Stimulated activated CD8-positive, alpha-beta memory T cell treated with anti-CD3 and anti-CD28 coated beads, Interleukin-4, amount 100 ng/mL, for 24 hours (primary cell): ENCODE results near the gene ARL6IP6.
"Not testable (repeated sequence)": the region's sequence is repeated elsewhere in the genome, so short reads cannot be mapped to it uniquely, and the experiment has no call there.

Source experiments
- DNase-seq: peaks from one replicate; pipeline ENCODE4 v3.0.0-alpha.2; 2020; ENCODE audit warnings: low read depth

The ARL6IP6 gene

DNA sequence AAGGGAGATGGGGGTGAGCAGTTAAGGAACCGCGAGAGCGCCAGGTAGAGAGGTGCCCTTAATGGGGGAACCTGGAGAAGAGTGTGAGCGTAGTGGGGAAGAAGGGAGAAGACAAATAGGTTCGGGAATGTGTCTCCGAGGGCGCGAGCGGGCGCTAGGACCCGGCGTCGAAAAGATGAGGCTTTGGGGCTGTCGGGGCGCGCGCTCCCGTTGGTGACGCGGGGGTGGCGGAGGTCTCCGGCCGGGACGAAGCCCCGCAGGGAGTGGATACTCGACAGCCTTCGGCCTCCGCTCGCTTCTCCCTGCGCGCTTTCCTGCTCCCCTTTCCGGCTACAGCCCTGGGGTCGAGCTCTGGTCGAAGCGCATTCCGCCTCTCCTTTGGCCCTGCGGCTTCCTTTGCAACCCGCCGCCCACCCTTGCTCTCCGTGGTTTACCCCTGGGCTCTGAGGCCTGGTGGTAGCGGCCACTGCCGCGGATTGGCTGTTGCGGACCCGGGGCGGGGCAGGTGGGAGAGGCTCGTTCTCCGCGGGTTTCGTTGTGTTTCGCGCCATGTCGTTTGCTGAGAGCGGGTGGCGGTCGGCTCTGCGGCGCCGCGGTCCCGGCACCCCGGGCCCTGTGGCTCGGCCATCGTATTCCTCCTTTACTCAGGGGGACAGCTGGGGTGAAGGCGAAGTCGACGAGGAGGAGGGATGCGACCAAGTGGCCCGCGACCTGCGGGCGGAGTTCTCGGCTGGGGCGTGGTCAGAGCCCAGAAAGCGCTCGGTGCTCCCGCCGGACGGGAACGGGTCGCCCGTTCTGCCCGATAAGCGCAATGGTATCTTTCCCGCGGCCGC lies at the start of gene ARL6IP6:
TSS of gene ARL6IP6 (plus strand) at position 545 of the 833 bp plus-strand sequence. CDS start at position 550, 5 bp downstream.
- peak; percentile 89 for DNase-seq

DNA sequence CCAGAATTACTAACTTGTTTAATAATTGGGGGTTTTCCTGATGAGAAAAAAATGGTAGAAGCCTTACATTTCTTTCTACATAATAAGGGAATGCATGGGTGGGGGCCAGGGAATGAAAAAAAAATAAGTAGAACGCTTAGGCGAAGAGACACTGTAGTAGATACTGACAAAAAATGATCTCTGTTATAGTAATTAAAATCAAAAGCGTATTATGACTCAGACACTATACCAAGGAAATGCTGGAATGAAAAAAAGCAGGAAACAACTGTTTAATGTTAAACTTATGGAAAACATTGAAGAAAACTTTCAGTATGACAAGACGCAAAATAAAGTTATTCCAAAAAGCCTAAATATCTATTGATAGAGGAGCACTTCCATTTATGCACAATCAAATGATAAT lies 44.1 kb upstream of the ARL6IP6 start:
- no peak for DNase-seq

DNA sequence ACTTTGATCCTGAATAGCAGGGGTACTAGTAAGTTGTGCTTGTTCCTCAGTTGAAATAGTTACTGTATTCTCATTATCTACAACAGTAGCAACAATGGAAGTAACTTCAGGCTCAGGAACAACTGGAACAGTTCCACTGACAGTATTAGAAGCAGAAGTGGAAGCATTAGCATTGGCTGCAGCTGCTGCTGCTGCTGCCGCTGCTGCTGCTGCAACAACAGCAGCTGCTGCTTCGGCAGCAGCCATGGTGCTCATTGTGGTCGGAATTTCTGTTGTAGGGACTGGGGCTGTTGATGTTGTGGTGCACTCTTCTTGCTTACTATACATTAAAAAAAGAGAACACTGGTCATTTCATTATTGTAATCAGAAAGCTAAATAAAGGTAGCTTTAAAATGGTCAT lies 42.0 kb upstream of the ARL6IP6 start:
- no peak for DNase-seq

DNA sequence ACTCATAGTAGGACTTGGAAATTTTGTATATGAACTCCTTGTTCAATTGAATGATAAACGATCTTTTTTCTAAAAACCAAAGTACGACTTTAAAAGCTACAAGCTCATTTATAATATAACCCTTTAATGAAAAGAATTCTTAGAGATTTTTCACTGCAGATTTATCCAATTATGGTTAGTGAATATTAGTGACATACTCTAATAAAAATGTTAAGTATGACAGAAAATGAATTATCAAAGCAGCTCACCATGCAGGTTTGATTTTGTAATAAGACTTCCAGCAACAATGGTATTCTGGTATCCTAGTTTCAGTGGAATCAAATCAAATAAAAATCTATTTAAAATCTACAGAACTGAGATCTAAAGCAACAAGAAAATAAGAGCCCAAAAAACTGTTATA lies 39.6 kb upstream of the ARL6IP6 start:
- no peak for DNase-seq

DNA sequence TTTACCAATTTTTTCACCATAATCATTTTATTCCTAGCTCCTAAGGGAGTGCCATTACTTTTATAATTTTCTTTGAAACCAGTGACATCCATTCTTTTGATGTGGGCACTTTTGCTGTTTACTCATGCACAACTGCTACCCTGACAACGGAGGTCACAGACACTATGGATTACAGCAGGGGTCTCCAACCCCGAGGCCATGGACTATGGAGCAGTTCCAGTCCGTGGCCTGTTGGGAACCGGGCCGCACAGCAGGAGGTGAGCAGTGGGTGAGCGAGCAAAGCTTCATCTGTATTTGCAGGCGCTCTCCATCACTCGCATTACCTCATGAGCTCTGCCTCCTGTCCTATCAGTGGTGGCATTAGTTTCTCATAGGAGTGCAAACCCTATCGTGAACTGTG lies 35.8 kb upstream of the ARL6IP6 start:
- no peak for DNase-seq

DNA sequence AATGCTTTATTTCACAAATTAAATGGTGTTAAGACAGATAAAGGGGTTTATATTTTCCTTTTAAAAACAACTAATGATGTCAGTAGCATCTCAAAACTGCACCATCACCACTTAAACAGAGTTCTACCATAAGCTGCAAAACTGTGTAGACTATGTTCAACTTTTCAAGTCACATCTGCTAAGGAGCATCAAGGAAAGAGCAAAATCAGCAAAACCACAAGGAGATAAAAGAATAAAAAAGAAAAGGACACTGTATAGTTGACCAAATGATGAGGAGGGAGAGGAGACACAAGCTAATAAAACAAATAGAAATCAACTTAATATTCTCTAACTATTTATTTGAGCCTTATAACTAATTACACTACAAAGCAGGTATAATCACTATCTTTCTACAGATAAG lies 35.0 kb upstream of the ARL6IP6 start:
- DNase-seq = no peak

DNA sequence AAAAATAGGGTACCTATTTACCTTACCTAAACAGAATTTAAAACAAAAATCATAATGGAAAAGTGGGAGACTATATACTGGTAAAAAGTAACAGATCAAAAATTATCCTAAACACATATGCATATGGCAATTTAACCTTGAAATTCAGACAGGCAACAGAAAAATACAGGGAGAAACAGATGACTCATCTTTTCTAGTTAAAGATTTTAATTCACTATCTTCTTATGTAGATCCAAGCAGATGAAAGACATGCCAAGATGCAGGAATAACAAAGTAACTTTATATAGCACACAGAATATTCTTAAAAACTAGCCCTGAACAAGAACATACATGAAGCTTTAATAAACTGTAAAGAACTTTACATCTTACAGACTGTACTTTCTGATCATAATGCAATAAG lies 32.1 kb upstream of the ARL6IP6 start:
- DNase-seq = no peak

DNA sequence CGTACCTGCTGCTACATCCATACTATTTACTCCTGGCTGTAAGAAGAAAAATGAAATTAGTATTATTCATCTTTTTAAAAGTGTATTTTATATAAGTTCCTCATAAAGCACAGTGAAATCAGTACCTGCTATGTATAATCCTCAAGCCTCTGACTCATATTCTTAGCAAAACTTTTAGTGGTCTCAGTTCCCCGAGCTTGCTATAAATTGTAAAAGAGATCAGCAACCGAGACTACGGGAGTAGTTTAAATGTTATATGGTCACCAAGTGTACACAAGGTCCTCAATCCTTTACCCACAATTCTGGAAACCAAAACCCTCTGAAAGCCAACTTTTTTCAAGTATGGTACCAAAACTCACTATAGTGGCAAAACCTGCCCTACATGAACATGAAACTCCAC lies 25.4 kb upstream of the ARL6IP6 start:
- DNase-seq = no peak

DNA sequence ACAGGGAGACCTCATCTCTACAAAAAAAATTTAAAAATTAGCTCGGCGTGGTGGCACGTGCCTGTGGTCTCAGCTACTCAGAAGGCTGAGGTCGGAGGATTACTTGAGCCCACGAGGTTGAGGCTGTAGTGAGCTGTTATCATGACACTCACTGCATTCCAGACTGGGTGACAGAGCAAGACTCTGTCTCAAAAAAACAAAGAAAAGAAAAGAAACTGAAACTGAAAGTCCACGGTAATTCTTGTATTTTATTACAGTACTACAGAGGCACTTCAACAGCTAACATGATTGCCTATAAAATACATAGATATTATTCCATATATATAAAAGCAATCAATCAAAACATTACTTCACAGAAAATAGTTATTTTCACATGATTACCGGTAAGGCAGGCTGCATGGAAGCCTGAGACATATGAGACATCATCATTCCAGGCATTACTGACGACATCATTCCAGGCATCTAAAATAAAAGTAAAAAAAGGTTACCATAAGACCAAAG lies 24.2 kb upstream of the ARL6IP6 start:
- DNase-seq = no peak

DNA sequence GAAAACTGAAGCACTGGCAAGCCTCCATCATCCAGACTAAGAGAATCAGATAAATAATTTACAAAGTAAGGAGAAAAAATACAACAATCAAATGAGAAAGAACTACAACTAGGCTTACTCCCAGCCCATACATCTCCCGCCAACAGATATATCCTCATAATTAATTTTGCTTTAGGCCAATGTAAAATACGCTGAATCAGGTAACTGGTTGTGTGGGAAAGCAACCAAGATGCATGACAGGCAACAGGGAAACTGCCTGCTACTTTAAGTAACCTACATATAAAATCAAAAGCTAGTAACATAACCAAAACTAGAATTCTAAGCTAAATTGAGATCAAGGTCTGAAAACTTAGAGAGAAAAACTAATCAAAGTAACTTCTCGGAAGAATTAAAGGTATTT lies 22.7 kb upstream of the ARL6IP6 start:
- no peak for DNase-seq

DNA sequence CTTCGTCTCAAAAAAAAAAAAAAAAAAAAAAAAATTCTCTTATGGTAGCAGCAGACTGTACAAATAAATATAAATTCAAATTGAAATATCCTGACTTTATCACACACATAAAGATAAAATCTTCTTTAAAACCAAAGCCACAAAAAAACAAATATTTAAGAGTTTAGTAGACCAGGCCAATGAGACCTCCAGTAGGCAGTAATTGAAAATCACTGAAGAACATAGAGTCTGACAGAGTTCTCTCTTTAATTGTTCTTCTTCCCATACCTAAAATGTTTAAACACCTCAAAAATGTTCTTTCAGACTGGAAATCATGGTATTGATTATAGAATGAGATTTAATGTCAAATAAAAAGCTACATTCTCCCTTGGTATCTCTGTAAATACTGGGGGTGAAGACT lies 21.9 kb upstream of the ARL6IP6 start:
- DNase-seq = no peak

DNA sequence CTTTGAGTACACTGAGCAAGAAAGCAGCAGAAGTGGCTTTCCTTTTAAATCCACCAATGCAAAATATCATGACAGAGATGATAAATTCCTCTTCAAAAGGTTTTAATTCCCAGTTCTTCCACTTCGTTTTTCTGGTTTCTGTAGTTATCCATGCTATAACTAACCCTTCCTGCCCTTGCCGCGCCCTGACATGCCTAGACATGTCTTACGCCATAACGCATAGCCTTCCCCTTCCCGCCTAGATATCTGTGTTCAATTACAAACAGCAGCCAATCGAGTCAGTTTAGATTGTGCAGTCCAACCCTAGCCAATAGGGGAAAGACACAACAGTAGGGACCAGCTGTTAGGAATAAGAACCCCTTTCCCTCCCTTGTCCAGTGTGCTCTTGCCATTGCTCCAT lies 17.2 kb upstream of the ARL6IP6 start:
- no peak for DNase-seq

DNA sequence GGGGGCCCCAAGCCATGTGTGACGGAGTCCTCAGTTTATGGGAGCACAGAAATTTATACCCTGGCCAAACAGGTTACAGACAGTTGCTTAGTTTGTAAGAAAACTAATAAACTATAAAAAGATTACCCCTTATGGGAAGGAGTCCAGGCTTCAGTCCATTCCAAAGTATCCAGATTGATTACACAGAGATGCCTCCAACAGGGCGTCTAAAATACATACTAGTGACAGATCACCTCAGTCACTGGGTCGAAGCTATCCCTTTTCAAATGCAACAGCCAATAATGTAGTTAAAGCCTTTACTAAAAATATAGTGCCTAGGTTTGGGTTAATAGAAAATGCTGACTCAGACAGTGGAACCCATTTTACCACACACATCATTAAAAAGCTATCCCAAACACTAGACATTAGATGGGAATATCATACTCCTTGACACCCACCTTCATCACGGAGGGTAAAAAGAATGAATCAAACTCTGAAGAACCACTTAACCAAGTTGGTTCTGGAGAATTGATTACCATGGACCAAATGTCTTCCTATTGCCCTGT lies 11.9 kb upstream of the ARL6IP6 start:
- DNase-seq = no peak

DNA sequence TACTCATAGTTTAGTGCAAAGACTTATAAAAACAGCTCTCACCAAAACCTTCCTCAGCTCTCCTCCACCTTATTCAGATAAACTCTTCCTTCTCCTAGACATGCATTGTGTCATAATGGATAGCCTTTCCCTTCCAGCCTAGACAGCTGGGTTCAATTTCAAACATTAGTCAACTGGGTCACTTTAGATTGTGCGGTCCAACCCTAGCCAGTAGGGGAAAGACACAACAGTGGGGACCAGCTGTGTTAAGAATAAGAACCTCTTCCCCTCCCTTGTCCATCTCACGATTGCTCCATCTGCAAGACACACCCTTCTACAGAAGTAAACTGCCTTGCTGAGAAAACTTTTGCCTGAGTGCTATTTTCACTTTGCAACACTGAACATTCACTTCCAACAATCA lies 9.7 kb upstream of the ARL6IP6 start:
- no peak for DNase-seq

DNA sequence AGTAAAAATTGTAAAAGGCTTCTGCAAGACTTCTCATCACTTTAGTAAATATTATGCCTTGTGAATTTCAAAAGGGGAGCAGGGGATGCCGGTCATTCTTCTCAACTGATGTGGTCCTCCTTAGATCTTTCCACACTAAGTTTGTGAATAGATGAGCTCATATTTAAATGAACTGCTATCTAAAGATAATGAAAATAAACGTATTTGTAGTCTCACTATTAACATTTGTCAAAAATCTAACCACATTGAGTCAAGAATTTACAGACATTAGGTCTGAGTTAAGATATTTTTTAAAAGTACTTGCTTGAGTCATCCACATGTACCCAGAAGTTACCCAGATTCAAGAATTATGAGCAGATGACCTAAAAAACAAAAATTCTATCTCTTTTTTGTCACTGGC lies 7.7 kb upstream of the ARL6IP6 start:
- DNase-seq = no peak

DNA sequence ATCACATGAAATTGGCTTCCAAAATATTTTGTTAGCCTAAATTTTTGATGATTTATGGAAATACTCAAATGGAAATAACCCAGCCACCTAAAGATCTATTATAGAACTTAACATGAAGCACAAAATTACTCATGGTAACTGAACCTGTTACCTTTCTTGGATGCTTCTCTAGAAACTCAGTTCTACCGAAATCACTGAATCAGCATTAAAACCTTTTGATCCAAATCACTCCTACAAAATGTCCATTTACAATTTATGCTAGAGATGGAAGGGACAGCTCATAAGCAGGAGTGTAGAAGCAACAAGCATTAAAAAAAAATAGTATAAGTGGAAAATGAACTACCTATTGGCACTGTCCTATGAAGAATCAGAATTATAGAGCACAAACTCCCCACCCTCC lies 3.3 kb upstream of the ARL6IP6 start:
- DNase-seq = no peak

DNA sequence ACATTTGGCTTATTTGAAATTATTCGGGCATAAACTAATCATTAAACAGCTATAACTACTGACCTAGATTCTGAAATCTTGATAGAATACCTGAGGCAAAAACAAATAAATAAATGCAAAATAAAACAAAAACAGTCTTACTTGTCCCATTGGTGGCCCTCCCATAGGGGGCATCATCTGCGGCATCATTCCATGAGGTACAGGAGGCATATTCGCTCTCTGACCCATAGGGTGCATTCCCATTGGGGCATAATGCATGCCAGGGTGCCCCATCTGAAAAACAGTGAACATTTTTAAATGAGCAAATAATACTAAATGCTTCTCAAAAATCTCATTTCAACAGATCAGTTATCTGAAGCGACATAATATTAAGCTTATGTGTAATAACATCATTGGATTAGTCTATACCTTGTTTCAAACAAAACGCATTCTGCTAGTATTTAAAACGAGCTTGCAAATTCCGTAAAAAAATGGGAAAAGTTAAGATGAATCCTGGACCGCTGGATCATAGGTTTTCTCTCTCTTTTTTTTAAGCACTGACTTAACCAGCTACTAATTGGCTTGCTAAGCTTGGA lies 2.5 kb upstream of the ARL6IP6 start:
- no peak for DNase-seq

DNA sequence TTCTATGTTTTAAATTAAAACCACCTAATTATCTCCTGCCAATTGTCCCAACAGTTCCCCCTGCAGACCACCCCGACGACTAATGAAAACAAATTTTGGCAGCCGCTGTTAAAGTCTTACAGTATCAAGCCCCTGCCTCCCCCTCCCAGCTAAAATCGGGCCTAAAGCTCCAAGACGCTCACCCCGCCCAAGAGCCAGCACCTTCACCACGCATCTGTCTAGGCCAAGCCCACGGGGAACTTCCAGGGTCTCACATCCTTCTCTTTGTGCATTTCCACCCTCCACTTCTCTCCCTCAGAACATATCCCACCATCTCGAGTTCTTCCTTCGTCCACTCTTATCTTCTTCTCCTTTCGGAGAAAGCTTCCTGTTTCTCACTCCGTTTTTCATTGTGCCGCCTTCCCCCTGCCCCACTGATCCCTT lies 1.6 kb upstream of the ARL6IP6 start:
- peak; percentile 22 for DNase-seq

DNA sequence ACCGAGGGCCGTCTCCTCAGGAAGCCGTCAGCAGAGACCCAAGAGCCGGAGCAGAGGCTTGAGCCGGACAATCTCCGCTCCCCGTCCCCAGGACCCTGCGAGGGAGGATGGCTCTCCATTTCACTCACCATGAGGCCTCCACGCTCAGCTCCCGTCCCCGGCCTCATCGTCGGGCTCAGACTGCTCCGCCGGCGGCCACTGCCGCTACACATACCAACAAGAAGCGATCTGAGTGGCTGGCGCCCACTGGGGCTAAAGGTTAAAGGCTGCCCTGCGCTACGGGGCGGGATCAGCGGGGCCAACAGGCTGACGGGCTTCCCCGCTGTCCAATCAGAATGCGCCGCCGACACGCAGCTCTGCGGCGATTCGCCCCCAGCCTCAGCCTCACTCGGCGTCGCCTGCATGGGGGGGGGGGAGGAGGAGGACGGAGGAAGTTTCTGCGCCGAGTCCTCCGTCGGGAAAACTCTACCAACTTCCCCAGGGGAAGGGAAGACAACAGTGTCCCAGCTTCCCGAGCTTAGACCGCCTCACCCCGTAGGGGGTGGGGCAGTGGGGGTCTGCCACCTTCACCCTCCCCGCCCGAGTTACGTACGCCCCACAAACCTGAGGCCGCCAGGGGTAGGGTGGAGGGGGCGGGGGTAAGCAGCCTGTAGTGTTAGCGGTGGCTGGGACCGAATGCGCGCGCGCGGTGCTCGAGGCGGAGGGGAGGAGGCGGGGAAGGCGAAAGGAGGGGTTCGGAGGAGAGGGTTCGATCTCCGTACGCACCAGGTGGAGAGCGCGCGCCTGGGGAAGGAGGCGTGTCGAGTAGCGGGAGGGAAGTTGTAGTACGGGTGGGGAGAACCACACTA lies 968 bp upstream of the ARL6IP6 start, which contains the start of gene PRPF40A:
TSS of gene PRPF40A (minus strand) at position 234 of the 848 bp plus-strand sequence. CDS start at position 212, 22 bp downstream.
- DNase-seq = peak; percentile 97

DNA sequence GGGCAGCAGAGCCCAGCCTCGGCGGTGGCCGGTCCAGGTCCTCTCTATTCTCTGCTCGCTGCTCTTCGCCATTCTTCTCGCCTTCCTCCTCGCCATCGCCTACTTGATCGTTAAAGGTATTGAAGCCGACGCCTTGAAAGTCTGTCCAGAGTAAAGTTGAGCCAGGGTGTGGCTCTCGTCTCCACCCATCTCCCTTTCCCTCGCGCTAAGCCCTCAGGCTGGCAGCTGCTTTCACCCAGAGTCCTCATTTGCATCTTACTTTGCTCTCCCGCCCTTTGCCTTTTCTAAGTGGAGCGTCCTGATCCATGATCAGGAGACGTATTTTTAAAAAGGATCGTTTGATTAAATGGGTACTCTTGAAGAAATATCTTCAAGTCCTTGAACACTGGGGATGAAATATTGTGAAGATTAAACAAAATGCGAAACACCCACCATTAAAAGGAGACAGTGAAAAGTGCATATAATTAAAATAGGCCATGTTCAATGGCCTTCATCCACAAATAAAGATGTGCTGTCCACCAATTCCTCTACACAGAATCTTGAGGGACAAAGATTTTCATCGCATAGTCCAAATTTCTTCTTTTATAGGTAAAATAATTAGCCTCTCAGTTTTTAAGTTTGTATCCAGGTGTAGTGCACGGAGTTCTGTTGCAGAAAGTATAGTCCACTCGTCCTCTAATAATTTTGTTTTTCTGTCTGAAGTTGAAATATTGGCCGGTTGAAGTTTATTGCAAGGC lies 657 bp downstream of the ARL6IP6 start:
- DNase-seq = no peak

DNA sequence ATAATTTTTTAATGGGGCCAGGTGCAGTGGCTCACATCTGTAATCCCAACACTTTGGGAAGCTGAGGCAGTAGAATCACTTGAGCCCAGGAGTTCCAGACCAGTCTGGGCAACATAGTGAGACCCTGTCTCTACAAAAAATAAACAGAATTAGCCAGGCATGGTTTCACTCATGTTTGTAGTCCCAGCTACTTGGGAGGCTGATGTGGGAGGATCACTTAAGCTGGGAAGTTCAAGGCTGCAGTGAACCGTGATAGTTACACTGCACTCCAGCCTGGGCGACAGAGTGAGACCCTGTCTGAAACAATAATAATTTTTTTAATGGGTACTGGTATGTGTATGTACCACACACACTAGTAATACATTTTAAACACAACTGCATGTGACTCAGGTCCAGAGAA lies 2.4 kb downstream of the ARL6IP6 start:
- no peak for DNase-seq

DNA sequence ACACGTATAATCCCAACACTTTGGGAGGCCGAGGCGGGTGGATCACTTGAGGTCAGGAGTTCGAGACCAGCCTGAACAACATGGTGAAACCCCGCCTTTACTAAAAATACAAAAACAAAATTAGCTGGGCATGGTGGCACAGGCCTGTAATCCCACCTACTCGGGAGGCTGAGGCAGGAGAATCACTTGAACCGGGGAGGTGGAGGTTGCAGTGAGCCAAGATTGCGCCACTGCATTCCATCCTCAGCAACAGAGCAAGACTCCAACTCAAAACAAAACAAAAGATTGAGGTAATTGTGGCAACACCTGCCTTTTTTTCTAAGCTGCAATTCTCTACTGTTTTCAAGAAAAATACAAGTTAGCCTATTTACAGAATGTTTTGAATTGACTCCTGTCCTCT lies 4.2 kb downstream of the ARL6IP6 start:
- DNase-seq = not testable (repeated sequence)
